Measurements from ENCODE around the gene ROBO1.

- TF ChIP-seq CTCF (IDR thresholded peaks at IDR 0.05) (no peak), POLR2A (IDR thresholded peaks at IDR 0.05) (no peak)
These were observed 460.7 kb downstream of the ROBO1 start for GRCh38 chr3:79306934-79307570.
